ENCODE data around the gene FHL1.

The FHL1 gene

DNA sequence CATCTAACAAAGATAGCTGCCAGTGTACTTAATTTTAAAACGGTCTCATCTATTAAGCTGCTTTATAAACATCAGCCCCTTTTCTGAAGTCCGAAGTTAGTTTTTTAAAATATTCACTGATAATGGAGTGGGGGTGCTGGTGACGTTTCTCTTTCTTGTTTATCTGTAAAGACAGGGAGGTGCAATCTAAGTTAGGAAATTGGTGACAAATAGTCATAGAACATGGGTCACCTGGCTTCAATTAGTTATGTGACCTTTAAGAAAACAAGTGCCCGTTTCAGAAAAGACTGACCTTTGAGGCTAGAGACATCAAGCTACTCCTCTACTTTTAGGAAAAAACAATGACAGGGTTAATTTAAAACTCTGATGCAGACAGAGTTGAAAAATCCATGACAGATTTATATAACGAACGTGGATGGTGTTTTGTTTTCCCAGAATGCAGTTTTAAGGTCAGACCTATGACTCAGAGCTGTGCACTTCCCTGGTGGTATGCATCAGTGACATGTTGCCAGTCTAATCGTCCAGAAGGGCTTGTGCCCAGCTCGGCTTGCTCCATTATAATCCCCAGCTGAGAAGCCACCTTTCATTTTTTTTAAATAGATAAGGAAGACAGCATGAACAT lies 38.2 kb downstream of the FHL1 start:
- DNase-seq (ENCODE audit: low read depth in 2 of 2), result no peak

DNA sequence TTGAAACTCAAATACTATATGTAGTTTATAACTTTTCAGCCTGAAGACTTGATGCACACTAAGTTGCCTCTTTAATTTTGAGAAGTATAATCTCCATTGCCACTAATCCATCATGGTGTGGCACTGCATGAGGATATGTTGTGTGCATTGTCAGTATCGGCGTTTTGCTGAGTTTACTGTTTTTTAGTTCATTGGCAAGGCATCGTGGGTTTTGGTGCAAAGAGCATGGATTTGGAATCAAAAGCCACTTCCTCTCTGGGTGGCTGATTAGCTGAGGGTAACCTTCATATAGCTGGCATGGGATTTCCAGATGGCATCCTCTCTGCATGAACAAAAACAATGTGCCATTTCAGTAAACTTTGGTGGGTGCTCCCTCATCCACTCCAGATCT lies 38.7 kb downstream of the FHL1 start:
- no peak for DNase-seq (ENCODE audit: low read depth in 2 of 2)

DNA sequence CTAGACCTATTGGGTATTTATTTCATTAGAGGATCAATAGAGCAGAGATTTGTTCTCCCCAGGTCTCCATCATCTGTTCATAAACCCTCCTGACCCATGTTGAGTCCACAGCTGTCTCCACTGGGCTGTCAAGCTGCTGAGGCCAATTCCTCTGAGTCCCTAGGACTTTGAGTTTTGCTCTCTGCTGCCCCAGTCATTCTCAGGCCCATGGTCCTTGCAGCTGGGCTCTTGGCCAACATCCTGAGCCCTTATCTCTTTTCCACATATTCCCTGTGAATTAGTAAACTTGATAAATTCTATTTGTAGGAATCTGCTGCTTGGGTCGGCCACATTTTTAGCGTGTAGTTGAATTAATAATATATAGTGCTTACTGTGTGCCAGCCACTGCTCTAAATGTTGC lies 41.9 kb downstream of the FHL1 start:
- DNase-seq (ENCODE audit: low read depth in 2 of 2), result no peak

DNA sequence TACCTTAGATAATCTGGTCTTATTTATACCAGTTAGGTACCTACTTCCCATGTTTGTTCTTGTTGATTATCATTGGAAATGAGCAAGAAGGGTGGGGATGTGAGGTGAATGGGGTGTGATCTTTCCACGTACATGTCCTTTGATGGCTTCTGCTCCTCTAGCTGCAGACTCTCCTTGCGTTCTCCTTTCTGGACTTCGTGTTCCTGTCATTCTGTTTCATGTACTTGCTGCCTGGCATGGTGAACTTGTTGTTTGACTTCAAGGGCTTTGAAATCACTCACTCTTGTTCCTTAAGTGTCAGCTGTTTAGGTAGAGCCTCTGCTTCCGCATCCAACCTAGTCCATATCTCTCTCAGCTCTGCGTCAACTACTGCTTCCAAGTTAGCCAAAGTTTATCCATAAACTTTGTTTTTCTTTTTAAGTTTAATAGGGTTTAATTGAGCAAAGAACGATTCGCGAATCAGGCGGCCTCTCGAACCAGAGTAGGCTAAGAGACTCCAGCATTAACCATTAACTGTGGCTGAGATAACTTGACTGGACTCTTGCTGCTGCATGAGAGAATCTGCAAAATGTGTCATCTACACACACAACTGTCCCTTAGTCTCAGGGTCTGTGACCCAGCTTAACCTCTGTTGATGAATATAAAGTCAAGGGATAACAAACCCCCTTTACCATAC lies 42.8 kb downstream of the FHL1 start:
- DNase-seq (ENCODE audit: low read depth in 2 of 2), result no peak

DNA sequence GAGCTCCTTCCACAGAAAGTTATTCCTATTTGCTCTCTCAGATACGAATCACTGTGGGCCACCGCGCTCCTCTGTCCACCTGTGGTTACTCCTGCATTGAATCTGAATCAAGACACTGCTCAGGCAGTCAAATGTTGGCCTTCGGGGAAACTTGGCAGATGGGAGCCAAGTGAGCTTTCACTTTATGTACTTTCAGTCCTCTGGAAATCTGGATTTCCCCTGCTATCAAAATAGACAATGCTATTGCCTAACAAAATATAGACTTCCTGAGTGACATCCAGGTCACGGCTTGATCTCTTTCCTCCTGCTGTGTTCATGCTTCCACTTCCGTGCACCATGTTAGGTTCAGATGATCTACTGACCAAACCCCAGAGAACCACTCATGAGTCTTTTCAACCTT lies 43.8 kb downstream of the FHL1 start:
- DNase-seq (ENCODE audit: low read depth in 2 of 2), result no peak

DNA sequence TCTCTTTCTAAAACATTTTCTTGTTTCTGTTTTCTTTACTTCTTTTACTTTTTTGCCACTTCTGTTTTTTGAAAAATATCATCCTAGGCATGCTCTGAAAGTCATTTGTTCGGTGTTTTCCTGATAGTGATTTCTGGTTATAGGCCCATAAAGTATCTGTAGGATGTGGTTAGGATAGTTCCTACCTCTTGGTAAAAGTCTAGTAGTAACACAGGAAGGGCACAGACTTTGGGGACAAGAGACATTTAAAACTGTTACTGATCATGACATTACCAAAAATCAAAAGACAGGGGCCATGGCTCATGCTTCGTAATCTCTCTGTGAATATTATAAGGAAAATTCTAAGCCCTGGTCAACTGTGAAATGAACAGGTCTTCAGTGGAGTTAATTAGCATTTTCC lies 44.8 kb downstream of the FHL1 start:
- DNase-seq (ENCODE audit: low read depth in 2 of 2), result no peak

DNA sequence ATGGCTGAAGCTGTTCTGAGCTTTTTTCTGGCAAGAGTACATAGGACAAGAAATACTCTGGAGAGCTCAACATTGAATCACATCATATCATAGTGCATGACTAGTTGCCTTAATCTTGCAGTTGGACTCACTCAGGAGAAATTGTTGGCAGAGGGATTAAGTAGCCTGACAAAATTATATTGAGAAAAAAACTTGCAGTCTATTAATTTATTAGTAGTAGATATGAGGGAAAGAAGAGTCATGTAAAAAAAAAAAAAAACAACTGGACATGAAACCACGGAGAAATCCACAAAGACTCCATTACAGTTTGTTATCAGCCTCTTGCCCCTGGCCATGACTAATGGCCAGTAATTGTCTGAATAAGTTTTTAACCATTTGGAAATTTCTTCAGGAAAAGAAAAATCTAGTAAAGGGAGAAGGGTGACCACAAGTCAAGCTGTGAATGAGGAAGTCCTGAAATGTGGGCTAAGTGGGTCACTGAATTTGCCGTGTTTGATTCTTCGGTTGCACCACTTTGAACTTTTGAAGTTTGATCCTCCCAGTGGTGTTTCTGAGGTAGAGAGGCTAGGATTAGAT lies 45.6 kb downstream of the FHL1 start:
- DNase-seq (ENCODE audit: low read depth in 2 of 2), result no peak

DNA sequence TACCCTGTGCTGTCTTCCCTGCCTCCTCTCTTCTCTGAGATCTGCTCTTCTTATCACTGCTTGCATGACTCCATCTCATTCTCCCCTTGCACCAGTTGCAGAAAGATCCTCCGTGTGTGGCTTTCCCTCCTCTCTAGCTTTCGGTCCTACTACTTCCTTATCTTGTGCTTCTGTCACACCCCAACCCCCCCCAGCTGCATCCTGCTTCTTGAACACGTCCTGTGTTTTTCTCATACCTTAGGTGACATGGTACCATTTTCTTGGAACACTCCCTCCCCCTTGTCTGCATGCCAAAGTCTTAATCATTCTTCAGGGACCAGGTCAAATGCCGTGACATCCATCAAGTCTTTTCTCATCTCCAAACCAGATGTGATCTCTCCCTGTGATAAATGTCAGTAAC lies 46.4 kb downstream of the FHL1 start:
- no peak for DNase-seq (ENCODE audit: low read depth in 2 of 2)

DNA sequence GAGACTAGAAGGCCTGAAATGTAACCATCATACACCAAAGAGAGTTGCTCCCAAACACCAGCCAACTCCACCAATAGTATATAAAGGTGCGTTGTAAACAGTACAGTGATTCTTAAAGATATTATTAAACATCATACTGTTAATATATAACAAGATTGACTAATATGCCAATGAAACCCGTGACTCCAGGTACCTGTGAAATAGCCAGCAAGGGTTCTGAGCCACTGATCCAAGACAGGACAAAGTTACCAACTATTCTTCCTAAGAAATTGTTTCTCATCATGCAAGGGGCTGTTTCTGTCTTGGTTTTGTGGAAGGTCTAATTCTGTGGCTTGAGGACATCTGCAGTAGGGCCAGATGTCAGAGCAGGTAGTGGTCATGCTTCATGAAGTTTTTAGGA lies 47.2 kb downstream of the FHL1 start:
- no peak for DNase-seq (ENCODE audit: low read depth in 2 of 2)

DNA sequence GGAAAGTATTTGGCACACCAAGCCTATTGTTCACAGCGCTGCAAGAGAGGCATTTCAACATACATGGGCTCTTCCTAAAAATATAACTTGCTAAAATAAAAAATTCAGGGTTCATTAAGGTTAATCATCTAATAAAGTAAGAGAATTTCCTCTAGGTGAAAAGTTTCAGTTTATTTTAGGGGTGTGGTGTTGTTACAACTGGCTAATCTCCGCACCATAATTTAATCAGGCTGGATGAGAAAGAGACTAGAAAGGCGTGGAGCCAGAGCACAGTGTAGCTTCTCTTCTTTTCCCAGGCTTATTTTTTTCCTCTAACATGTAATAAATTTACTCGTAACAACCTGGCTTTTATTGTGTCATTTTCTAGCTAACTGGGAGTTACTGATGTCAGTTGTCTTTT lies 47.9 kb downstream of the FHL1 start:
- DNase-seq (ENCODE audit: low read depth in 2 of 2), result no peak

DNA sequence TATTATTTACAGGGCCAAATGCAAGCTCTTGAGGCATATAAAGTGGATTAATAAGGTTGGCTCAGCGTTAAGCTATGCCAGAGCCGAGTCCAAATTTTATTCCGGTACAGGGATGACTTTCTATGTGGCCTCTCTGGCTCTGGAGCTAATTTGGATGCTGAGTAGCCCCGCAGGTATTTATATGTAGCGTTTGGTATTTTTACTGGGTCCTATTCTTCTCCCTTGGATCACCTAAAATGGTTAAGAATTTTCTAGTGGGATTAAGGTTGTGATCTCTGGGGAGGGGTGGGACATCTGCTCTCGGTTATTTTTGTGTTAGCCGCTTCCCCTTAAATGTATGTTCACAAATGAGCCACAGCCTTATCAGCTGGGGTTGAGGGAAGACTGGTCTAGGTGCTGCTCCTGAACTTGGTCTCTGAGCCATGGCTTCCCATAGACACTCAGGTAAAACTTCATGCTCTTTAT lies 49.4 kb downstream of the FHL1 start:
- DNase-seq (ENCODE audit: low read depth in 2 of 2), result no peak

DNA sequence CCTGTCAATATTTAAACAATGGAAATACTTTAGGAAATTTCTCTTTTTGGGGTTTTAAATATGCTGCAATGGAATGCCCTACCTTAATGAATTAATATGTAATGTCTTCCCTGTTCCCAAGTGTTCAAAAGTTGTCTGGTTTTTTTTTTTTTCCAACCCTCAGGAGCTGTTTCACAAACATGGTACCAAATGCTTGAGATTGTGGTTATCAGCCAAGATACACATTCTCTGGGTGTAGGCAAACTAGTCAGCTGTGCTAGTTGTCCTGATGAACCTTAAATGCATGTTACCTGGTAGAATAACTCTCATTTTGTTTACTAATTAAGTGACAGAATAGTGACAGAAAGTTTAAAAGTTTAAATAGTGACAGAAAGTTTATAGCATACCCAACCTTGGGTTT lies 50.7 kb downstream of the FHL1 start:
- DNase-seq (ENCODE audit: low read depth in 2 of 2), result no peak

DNA sequence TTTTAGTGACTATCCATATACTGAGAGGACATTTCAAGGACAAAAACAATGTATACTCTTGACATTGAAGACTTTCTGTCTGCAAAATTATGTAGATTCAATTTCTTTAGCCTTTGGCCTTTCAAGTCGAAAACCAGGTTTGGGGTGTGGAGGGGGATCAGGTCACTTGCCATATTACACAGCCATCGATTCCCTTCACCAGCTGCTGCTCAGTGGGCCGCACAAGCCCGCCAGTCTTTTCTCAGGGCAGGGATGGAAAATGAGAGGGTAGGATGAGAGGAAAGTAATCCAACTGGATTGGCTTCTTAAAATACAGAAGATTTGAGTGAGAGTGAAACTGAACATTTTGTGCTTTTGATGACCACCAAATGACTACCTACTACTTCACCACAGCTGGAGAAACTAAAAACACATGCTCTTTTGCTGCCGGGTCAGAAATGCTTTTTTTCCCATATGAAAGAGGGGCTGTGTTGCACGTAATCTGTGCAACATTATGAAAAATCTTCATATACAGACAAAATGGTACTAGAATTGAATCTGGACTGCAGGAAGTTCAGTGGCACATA lies 51.4 kb downstream of the FHL1 start:
- DNase-seq (ENCODE audit: low read depth in 2 of 2), result no peak

DNA sequence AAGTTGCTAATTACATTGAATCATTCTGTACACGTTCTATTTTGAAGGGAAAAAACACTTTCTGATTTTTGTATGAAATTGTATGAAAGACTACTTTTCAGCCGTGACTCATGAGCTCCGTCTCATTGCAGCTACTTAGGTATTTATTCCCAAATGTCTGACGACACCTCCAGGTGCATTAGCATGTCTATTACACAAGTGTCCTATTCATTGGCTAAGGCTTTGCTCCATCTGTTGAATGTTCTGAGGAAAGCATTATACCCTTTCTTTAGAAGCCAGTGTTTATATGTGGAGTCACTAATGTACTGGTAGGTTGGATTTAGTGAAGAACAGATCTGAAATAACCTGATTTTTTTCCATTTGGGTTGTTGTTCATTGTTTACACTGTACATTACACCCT lies 52.0 kb downstream of the FHL1 start:
- no peak for DNase-seq (ENCODE audit: low read depth in 2 of 2)

DNA sequence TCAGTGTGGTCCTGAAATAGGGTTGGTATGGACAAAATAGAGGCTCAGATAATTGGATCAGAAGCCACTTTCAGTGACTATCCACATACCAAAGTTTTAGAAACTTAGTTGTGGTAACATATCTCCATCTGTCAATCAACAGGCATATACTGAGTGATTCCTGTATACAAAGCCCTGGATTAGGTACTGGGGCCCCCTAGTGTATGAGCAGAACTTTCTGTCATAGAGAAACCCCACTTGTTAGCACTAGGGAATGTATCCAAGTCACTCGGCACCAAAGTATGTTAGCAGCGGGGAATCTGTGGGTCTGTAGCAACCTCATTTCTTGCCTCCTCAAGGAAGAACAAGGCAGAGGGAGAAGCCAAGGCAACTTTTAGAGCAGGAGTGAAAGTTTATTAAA lies 53.1 kb downstream of the FHL1 start:
- DNase-seq (ENCODE audit: low read depth in 2 of 2), result no peak

DNA sequence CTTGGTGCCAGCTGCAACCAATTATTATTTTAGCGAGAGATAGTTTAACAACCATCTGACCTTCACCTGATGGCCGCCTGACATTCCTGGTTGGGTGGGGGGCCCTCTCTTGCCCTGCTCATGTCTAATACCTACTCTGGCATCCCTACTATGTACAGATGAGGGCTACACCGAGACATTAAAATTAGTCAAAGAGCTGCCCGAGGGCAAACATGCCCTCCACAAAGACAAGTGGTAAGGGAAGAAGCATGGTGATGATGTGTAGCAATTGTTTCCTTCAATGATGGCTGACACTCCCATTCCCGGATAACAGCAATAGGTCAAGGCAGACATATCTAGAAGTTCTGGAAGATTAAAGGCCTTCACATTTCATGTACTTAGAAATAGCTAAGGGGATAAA lies 54.3 kb downstream of the FHL1 start:
- no peak for DNase-seq (ENCODE audit: low read depth in 2 of 2)

DNA sequence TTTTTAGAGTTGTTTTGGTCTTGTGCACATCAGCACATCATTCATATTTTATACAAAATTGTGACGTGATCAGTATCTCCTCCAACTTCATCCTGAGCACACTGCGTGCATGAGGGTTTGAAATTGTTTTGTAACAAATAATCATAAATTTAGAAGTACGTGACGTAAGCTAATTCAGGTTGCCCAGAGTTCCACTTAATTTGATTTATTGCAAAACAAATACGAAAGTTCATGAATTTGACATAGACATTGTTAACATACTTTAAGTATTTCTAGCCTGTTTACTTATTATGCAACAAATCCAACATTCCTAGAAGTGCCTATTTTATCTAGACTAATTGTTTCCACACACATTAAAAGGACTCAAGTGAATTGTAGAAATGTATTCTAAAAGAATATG lies 55.6 kb downstream of the FHL1 start:
- DNase-seq (ENCODE audit: low read depth in 2 of 2), result no peak

DNA sequence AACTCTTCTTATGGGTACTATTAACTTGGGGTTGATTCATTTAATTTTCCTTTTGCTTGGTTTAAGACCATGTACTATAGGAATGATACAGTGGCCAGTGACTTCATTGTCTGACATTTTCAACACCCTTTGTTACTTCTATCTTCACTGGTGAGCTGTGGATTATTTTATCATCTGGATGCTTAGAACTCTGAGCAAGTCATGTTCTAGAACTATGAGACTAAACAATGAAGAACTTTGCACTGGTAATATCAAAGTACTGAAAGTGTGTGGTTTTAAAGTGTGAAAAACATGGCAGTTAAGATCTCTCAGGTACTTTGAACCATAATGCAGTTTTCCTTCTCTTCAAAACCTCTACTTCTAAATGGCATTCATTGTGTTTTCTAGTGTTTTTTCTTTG lies 56.1 kb downstream of the FHL1 start:
- DNase-seq (ENCODE audit: low read depth in 2 of 2), result no peak

DNA sequence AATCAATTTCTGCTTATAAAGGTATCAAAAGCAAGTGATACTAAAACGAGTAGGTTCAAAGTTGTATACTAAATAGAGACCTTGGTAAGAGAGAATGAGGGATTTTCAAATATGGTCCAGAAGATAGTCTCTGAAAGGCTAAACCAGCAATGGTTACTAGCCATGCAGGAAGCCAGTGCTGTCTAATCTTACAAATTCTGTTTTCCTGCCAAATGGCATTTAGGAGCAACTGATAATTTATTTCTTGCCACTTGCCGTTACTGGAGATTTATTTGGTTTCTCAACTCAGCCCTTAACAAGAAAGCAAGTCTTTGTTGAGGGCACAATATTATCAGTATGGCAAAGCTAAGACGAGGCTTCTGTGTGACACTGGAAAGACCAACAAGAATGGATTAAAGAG lies 56.6 kb downstream of the FHL1 start:
- no peak for DNase-seq (ENCODE audit: low read depth in 2 of 2)

DNA sequence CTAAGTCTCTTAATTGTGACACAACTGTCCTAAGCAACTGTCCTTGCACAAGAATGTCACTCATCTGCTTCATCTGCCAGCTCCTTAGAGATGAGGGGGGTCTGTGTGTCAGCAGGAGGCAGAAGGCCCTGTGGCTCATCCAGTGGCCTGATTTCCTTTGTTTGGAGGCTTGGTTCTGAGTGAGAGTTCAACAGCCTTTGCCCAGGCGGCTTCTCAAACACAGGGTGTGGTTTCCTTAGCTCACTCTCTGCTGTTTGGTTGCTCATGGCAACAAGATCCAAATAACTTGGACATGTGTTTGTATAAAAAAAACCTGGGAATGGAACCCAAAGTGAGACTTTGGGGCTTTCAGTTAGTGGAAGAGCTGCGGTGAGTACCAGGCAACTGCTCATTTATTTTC lies 57.2 kb downstream of the FHL1 start:
- DNase-seq (ENCODE audit: low read depth in 2 of 2), result no peak

DNA sequence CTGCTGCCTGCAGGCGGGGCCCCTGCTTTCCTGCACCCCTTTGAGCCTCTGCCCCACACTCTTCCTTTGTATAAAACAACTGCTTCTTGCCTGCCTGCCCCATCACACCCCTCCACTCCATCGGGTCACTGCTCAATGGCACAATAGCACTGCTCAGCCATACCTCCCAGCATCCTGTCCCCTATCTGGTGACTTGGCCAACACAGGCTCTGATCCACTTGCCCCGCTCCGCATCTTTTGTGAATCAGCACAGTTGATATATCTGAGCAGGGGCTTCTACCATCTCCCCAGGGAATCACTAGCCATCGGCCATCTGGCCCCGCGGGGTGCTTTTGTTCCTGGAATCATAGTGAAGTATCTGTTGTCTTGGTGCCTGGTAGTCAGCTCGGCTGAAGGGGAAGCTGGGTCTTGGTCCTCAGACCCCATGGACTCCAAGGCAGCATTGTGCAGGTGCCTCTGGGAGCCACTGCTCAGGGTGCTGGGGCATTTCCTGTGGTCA lies 58.6 kb downstream of the FHL1 start:
- DNase-seq (ENCODE audit: low read depth in 2 of 2), result no peak

DNA sequence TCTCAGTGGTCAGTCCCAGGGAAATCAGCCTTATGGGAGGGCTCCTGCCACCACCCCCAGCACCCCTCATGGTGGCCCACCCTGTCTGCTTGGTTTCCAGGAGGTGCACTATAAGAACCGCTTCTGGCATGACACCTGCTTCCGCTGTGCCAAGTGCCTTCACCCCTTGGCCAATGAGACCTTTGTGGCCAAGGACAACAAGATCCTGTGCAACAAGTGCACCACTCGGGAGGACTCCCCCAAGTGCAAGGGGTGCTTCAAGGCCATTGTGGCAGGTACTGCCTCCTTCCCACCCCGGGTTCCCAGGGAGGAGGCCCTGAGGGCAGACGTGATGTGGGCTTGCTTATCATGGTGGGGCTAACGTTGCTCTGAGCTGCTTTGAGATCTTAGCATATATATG lies 59.6 kb downstream of the FHL1 start:
- no peak for DNase-seq (ENCODE audit: low read depth in 2 of 2)

DNA sequence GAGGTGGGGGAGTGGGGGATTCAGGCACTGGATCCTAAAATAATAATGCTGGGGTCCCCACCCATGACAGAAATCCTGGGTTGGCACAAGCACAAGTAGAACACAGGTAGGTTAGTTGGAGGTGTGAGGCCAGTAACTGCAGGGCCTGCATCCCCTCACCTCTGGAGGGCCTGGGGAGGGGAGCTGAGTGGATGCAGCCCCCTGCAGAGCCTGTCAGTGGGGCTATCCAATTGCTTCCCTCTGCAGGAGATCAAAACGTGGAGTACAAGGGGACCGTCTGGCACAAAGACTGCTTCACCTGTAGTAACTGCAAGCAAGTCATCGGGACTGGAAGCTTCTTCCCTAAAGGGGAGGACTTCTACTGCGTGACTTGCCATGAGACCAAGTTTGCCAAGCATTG lies 60.2 kb downstream of the FHL1 start:
- DNase-seq (ENCODE audit: low read depth in 2 of 2), result no peak

Measured in activated CD4-positive, alpha-beta T cell treated with anti-CD3 and anti-CD28 coated beads for 24 hours (primary cell).